Measurements from ENCODE around the gene IKZF2. TPM values are rescaled to one million over a fixed set of nuclear protein-coding genes. Genes with fewer than 3 reads are reported as not detected.

IKZF2 gene
- total RNA-seq, 1 experiment from 2014 or later, result 3.0 TPM

- no peak overlapping the region for H2AFZ ChIP-seq (ENCODE audit: low read length)
- H3K27ac Mint-ChIP-seq, result no peak overlapping the region; a peak in 1 of 7 replicates
- H2BK5ac ChIP-seq (ENCODE audit: insufficient read length, low read length), result no peak overlapping the region
- H3K4me3 Mint-ChIP-seq, result no peak overlapping the region; a peak in 1 of 5 replicates
- no peak overlapping the region for H3T11ph ChIP-seq (ENCODE audit: low read length)
- H2BK20ac ChIP-seq (ENCODE audit: low read depth, low read length, poor library complexity, severe bottlenecking), result no peak overlapping the region
- H3K9ac ChIP-seq (ENCODE audit: extremely low read depth, insufficient read length, low read length), result no peak overlapping the region
- no peak overlapping the region for H3K27ac ChIP-seq (ENCODE audit: insufficient read length, low read depth, low read length)
- H3K9me3 ChIP-seq (ENCODE audit: control insufficient read depth, low read depth, low read length), result no peaks in the 10 kb centered on the region
- TF ChIP-seq CTCF (conservative IDR thresholded peaks at IDR 0.05), result no peak
- H3K79me1 ChIP-seq (ENCODE audit: insufficient read depth, low read depth, low read length, poor library complexity, severe bottlenecking), result no peaks in the 10 kb centered on the region
- no peak overlapping the region for H2BK15ac ChIP-seq (ENCODE audit: low read depth, low read length)
- peaks cover 56 to 59% of the 10 kb centered on the region in 2 experiments for H3K4me1 Mint-ChIP-seq
- no peak overlapping the region for H3K14ac ChIP-seq (ENCODE audit: insufficient read depth, low read length)
- no peak overlapping the region for H4K5ac ChIP-seq (ENCODE audit: insufficient read length, low read depth, low read length)
- no peak overlapping the region for H3K4ac ChIP-seq (ENCODE audit: low read depth, low read length)
- no peak for DNase-seq
- H4K91ac ChIP-seq (ENCODE audit: insufficient read length, low read depth, low read length), result no peak overlapping the region
- no peak overlapping the region for H2AK5ac ChIP-seq (ENCODE audit: insufficient read length, low read length)
- H3K23me2 ChIP-seq (ENCODE audit: insufficient read length, low read depth, low read length, poor library complexity, severe bottlenecking), result no peaks in the 10 kb centered on the region
- no peak overlapping the region for H3K18ac ChIP-seq (ENCODE audit: insufficient read length, low read depth, low read length)
- no peak overlapping the region for H4K8ac ChIP-seq (replicated peaks; ENCODE audit: insufficient read length, low read depth, low read length)
- H3K9me3 Mint-ChIP-seq, result peaks cover 0 to 2% of the 10 kb centered on the region in 2 experiments; a peak in 1 of 5 replicates
- no peak overlapping the region for H2BK120ac ChIP-seq (ENCODE audit: low read depth, low read length, poor library complexity, severe bottlenecking)
- no peak overlapping the region for H3K23ac ChIP-seq (ENCODE audit: insufficient read length, low read depth, low read length)
- H2BK12ac ChIP-seq (ENCODE audit: insufficient read length, low read depth, low read length), result no peak overlapping the region
- no peaks in the 10 kb centered on the region for H3K79me2 ChIP-seq (ENCODE audit: insufficient read depth, low read length)
- no peaks in the 10 kb centered on the region for H3K27me3 ChIP-seq (ENCODE audit: insufficient read depth, low read length)
- WGBS (ENCODE audit: extremely low coverage, insufficient read length, low lambda C conversion rate), result no CpG with 5 or more reads among the region's 3 CpGs
- no peak overlapping the region for H3K56ac ChIP-seq (ENCODE audit: insufficient read length, low read depth, low read length)
- peaks cover 4% of the 10 kb centered on the region; the same call in 1 of the 2 replicates for H3K4me1 ChIP-seq (ENCODE audit: insufficient read depth, low read length)
- H4K20me1 ChIP-seq (ENCODE audit: control insufficient read depth, insufficient read depth, insufficient read length), result no peaks in the 10 kb centered on the region
- H3K36me3 Mint-ChIP-seq (ENCODE audit: insufficient read depth in 1 of 3, low read depth in 3 of 3), result peaks cover 1 to 6% (median 3%) of the 10 kb centered on the region in 3 experiments; a peak in 3 of 7 replicates
- no peak overlapping the region for H3K4me2 ChIP-seq (ENCODE audit: insufficient read depth, insufficient read length, low read length)
- H3K27me3 Mint-ChIP-seq (ENCODE audit: low read depth), result no peaks in the 10 kb centered on the region
Observed at GRCh38 chr2:213185147-213185822, 33.9 kb upstream of the IKZF2 start.
